Spleen (tissue), 7 donors: ENCODE measurements around the gene NBL1.
"Not testable (repeated sequence)": the region's sequence is repeated elsewhere in the genome, so short reads cannot be mapped to it uniquely, and the experiment has no call there.

Experiments
- POLR2A ChIP-seq, 3 donors: fragments of 450-650 bp; IDR thresholded peaks; one replicate each; pipeline ENCODE4 v1.5.1; 2017; ENCODE audit warnings: antibody characterized with exemption in 3 of 3, mild to moderate bottlenecking in 1 of 3
- POLR2AphosphoS5 ChIP-seq, 3 donors: sonication (generic); formaldehyde crosslinking; IDR thresholded peaks; one replicate each; pipeline ENCODE4 v1.5.1; 2017; ENCODE audit warnings: antibody characterized with exemption in 3 of 3
- TF ChIP-seq, protein P1 (sequence below), 11 experiments: fragments of 200-600 bp in 7 of 11; fragments of 450-650 bp in 4 of 11; sonication (generic) in 4 of 11; IDR thresholded peaks in 8 of 11; conservative IDR thresholded peaks in 3 of 11; 1 replicate in 7 of 11; 2 replicates in 4 of 11; pipeline versions ENCODE4 v1.4.0 to v1.8.0; 2016 to 2021; ENCODE audit warnings: antibody characterized with exemption in 11 of 11, inconsistent platforms in 4 of 11, mild to moderate bottlenecking in 1 of 11
- donor health status: DM: no; HTN: no; CAD: no; lungs with moderate emphysema.
- donor health status: DM: no; HTN: no; CAD: no.
- donor health status: DM: no; HTN: no; CAD: no.

DNA sequence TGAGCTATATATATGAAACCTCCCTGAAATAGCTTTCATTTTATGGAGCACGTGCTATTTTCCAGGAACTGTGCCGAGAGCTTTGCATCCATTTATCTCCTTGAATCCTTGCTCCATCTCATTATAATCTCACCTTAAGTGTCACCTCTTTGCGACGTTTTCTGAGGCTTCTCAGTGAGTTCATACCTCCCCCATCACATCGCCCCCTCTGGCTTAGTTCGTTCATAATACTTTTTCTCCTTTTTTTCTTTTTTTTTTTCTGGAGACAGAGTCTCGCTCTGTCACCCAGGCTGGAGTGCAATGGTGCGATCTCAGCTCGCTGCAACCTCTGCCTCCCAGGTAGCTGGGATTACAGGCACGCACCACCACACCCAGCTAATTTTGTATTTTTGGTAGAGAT is 4.9 kb upstream of the NBL1 start:
- TF ChIP-seq, protein P1, sequence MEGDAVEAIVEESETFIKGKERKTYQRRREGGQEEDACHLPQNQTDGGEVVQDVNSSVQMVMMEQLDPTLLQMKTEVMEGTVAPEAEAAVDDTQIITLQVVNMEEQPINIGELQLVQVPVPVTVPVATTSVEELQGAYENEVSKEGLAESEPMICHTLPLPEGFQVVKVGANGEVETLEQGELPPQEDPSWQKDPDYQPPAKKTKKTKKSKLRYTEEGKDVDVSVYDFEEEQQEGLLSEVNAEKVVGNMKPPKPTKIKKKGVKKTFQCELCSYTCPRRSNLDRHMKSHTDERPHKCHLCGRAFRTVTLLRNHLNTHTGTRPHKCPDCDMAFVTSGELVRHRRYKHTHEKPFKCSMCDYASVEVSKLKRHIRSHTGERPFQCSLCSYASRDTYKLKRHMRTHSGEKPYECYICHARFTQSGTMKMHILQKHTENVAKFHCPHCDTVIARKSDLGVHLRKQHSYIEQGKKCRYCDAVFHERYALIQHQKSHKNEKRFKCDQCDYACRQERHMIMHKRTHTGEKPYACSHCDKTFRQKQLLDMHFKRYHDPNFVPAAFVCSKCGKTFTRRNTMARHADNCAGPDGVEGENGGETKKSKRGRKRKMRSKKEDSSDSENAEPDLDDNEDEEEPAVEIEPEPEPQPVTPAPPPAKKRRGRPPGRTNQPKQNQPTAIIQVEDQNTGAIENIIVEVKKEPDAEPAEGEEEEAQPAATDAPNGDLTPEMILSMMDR (IDR thresholded peaks at IDR 0.05 in 8 of 11, conservative IDR thresholded peaks at IDR 0.05 in 3 of 11): not testable (repeated sequence)
- not testable (repeated sequence) for TF ChIP-seq POLR2A, POLR2AphosphoS5 (IDR thresholded peaks at IDR 0.05)
